Kidney glomerular epithelial cell (primary cell): ENCODE measurements around the gene CDH16.

Source experiments
- DNase-seq: peaks from one replicate; lab custom pipeline; 2025; lab: John Stamatoyannopoulos, UW

CDH16 gene

GRCh38 chr16:66894948-66895688 is 23.6 kb downstream of the CDH16 start:
- peak; percentile 68 for DNase-seq

- no peak for DNase-seq
These were observed 24.6 kb downstream of the CDH16 start for GRCh38 chr16:66894055-66894454.

DNA sequence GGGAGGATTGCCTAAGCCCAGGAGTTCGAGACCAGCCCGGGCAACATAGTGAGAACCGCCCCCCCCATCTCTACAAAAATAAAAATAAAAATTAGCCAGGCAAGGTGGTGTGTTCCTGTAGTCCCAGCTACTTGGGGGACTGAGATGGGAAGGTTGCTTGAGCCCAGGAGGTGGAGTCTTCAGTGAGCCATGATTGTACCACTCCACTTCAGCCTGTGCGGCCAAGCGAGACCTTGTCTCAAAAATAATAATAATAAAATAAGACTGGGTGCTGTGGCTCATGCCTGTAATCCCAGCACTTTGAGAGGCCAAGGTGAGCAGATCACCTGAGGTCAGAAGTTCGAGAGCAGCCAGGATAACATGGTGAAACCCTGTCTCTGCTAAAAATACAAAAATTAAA is 26.9 kb downstream of the CDH16 start:
- no peak for DNase-seq

- no peak for DNase-seq
These were observed 27.3 kb downstream of the CDH16 start for GRCh38 chr16:66891360-66891759.

DNA sequence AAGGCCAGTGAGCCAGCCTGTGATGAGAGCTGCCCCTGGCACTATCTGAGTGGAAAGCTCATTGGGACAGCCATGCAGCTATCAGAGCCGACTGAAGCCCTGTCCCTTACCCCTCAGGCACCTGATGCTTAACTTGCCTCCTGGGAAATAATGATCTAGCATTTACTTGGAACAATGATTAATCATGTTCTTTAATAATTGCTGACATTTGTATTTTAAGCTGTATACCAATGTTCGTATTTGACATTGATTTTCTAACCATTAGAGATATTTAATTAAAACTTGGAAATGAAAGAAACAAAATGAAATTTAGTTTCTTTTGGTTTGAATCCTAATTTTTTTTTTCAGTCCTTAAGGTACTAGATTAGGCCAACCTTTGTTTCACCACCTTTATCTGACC is 27.9 kb downstream of the CDH16 start:
- DNase-seq, result no peak

- no peak for DNase-seq
These were observed 29.1 kb downstream of the CDH16 start for GRCh38 chr16:66889622-66890021.

DNA sequence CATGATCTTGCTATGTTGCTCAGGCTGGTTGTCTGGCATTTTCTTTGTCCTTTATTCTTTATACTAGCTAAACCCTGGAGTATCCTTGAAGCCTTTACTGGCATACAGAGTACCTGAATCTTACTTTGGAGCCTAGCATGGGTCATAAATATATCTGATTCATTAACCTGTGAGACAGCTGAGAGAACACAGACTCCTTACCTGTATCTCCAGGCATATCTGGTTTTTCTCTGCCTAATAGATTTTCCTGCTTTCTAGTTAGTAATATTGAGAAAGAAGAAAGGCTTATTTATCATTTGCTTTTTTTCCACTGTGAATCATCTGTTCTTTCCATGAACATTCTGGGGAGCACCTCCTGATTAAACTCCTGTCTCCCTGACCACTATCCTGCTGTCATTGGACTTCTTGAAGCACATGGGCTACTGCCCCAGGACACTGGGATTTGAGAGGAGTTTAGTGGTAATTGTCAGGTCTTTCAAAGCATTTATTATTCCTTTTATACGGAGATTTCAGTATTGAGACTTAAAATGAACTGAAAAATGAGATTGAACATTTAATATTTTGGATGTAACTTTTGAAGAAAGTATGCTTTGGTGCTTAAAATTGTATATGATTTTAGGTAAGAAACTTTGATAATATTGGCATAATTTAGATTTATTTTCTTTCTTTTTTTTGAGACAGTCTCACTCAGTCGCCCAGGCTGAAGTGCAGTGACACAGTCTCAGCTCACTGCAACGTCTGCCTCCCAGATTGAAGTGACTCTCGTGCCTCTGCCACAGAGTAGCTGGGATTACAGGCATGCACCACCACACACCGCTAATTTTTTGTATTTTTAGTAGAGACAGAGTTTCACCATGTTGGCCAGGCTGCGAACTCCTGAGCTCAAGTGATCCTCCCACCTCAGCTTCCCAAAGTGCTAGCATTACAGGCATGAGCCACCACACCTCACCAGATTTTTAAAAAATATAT is 29.8 kb downstream of the CDH16 start:
- no peak for DNase-seq

GRCh38 chr16:66886914-66887313 is 31.8 kb downstream of the CDH16 start:
- DNase-seq, result no peak

GRCh38 chr16:66886321-66886720 is 32.4 kb downstream of the CDH16 start:
- no peak for DNase-seq

- DNase-seq, result no peak
These were observed 33.2 kb downstream of the CDH16 start for GRCh38 chr16:66885491-66885890.

DNA sequence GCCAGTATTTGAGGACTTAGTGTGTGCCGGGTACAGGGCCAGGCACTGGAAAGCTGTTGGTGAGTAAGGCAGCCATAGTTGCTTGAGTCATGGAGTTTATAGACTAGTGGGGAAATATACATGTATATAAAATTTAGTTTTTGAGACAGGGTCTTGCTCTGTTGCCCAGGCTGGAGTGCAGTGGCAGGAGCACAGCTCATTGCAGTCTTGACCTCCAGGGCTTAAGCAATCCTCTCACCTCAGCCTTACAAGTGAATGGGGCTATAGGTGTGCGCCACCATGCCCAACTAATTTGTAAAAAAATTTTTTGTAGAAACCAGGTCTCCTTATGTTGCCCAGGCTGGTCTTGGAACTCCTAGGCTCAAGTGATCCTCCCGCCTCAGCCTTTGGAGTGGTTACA is 36.0 kb downstream of the CDH16 start:
- DNase-seq, result no peak

- DNase-seq, result no peak
These were observed 36.6 kb downstream of the CDH16 start for GRCh38 chr16:66881964-66882508.

DNA sequence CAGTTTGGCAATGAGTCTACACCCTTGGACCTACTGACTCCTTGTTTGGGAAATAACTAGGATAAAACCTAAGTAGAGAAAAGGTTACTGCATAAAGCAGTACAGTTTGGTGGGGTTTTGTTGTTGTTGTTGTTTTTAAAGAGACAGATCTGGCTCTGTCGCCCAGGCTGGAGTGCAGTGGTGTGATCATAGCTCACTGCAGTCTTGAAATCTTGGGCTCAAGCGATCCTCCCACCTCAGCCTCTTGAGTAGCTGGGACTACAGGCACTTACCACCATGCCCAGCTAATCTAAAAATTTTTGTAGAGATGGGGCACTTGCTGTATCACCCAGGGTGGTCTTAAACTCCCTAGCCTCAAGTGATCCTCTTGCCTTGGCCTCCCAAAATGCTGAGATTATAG is 37.1 kb downstream of the CDH16 start:
- no peak for DNase-seq

GRCh38 chr16:66881014-66881417 is 37.7 kb downstream of the CDH16 start:
- no peak for DNase-seq

- DNase-seq, result peak; percentile 84
These were observed 38.2 kb downstream of the CDH16 start, which contains the start of gene PDP2 for GRCh38 chr16:66880288-66881013. Gene PDP2, plus strand, starts transcription at chr16:66880515. Its CDS starts 3,770 bp downstream, at chr16:66884285.

DNA sequence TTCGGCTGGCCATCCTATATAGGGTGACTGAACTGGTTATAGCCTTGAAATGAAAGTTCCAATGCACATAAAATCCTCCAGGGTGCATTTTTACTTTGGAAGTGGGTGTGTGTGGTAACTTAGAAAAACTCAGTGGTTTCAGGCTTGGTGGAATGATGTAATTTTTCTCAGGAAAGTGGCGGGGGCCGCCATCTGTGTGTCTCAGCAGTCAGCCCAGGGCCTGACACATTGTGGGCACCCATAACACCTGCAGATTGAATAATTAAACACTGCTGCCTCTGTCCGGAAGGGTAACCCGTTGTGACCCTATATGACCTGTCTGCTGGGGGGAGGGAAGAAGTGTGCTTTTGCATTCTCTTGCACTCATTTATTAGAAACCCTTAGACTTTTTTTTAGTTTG is 40.6 kb downstream of the CDH16 start:
- DNase-seq, result no peak

GRCh38 chr16:66874079-66874775 is 44.5 kb downstream of the CDH16 start:
- DNase-seq, result no peak

DNA sequence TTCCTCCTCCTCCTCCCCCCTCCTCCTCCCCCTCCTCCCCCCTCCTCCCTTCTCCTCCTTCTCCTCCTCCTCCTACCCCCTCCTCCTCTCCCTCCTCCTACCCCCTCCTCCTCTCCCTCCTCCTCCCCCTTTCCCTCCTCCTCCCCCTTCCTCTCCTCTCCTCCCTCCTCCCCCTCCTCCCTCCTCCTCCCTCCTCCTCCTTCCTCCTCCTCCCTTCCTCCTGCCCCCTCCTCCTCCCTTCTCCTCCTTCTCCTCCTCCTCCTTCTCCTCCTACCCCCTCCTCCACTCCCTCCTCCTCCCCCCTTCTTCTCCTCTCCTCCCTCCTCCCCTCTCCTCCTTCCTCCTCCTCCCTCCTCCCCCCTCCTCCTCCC is 45.0 kb downstream of the CDH16 start:
- no peak for DNase-seq

DNA sequence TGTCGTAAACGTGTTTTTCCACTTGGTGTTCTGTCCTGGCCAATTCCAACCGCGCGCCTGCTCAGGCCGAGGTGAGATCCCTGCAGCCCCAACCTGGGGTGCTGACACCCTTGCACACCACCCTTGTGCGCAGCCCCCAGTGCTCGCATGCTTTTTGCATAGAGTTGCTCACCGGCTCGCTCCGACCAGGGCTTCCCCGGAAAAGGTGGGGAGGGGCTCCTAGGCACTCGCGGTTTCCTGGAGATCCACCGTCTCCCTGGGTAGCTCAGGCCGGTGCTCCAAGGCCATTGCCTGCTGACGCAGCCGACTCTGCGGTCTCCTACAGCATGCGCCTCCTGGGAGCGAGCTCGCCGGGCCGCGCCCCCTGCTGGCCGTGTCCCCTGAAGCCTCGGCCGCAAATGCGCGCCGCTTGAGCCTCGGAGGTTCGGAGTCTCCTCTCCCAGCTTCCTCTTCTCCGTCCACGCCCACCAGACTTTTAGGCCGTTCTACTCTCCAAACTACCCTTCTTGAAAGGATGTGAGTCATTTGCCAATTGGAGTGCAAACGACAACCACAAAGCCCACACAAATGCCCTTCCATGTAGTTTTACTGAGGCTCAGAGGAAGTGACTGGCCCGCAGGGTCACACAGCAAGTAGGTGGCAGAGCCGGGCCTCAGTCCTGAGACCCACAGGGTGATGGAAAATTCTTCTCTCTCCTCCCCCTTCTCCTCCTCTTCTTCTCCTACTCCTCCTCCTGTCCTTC is 45.6 kb downstream of the CDH16 start:
- DNase-seq, result peak; percentile 91

DNA sequence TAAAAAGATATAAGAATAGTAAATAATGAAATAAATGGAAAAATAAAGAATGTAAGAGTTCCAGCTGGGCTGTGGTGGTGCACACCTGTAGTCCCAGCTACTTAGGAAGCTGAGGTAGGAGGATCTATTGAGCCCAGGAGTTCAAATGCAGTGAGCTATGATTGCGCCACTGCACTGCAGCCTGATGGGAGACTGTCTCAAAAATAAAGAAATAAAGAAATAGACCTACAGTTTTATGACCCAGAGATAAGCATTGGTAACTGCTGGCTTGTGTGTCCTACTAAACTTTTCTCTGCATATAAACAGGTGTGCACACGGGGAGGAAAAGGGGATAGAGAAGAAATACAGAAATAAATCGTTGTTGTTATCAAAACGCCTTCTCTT is 46.1 kb downstream of the CDH16 start:
- DNase-seq, result no peak

GRCh38 chr16:66871840-66872239 is 46.8 kb downstream of the CDH16 start:
- DNase-seq, result no peak
